ENCODE results near the gene WDCP.
"Not testable (repeated sequence)": the region's sequence is repeated elsewhere in the genome, so short reads cannot be mapped to it uniquely, and the experiment has no call there.

Gene WDCP

DNA sequence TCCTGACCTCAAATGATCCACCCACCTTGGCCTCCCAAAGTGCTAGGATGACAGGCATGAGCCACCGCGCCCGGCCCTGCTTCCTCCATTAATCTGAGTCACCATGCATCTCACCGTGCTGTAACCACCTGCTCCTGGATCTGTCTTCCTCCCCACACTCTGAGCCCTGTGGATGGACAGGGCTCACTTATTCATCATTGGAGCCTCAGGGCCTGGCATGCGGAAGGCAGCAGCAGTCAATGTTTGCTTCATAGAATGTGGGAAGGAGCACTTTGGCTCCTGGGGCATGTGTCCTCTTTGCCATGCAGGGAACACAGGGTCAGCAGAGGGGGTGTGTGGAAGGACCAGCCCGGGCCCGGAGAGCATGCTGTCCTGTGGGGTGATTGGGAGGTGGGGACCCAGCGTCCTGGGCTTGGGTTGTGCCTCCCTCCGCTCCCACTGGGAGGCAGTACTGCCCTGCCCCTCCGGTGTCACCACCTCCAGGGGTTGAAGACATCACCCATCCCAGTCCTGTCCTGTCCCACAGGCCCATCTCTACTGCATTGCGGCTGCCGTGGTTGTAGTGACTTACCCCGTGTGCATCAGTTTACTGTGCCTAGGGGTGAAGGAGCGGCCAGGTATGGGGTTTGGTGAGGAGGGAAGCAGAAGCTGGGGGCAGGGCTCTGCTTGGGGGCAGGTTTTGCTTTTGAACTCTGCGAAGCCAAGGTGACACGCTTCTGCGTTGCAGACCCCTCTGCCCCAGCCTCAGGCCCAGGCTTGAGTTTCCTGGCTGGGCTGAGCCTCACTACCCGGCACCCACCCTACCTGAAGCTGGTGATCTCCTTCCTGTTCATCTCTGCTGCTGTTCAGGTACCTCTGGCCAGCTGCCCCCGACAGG lies 25.8 kb downstream of the WDCP start:
- DNase-seq: no peak

DNA sequence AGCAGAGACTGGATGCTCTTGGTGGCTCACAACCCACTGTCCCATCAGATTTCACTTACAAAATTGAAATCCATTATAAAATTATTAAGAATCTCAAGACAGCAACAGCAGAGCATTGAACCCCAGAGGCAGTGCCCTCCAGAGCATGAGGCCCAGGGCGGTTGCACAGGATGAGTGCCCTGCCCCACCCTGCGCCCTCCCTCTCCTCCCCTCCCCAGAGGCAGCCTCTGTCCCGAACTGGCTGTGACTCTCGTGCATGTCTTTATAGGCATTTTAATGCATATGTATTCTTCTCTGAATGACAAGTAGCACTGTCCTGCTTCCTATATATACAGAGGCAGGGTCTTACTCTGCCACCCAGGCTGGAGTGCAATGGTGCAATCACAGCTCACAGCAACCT lies 26.9 kb downstream of the WDCP start:
- DNase-seq: no peak

- DNase-seq: no peak
Measured at GRCh38 chr2:24019729-24020128, 27.5 kb downstream of the WDCP start.

- DNase-seq: no peak
Measured at GRCh38 chr2:24018241-24018640, 28.9 kb downstream of the WDCP start.

DNA sequence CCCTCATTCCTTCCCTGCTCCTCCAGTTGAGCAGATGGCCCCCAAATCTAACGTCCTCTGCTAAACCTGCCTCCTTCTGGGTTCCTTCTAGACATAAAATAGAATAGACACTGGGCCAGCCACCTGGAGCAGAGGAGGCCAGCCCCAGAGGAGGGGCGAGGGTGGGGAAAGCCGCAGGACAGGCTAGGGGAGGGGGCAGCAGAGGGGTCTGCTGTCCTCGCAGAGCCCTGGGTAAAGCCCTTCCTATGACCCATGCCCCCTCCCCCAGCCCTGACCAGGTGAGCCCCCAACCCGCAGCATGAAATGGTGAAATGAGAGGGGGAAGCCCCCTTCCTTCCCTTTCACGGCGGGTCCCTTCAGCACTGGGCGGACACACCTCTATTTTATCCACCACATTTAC lies 29.5 kb downstream of the WDCP start:
- no peak for DNase-seq

- DNase-seq: no peak
Measured at GRCh38 chr2:24016853-24017703, 30.1 kb downstream of the WDCP start.

- no peak for DNase-seq
Measured at GRCh38 chr2:24016376-24016761, 30.8 kb downstream of the WDCP start.

- no peak for DNase-seq
Measured at GRCh38 chr2:24015562-24016375, 31.4 kb downstream of the WDCP start.

DNA sequence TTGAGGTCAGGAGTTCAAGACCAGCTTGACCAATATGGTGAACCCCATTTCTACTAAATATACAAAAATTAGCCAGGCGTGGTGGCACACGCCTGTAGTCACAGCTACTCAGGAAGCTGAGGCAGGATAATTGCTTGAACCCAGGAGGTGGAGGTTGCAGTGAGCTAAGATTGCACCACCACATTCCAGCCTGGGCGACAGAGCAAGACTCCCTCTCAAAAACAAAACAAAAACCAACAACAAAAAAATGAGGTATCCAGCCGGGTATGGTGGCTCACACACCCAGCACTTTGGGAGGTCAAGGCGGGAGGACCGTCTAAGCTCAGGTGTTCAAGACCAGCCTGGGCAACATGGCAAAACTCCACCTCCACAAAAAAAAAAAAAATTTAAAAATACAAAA lies 32.3 kb downstream of the WDCP start:
- DNase-seq: not testable (repeated sequence)

DNA sequence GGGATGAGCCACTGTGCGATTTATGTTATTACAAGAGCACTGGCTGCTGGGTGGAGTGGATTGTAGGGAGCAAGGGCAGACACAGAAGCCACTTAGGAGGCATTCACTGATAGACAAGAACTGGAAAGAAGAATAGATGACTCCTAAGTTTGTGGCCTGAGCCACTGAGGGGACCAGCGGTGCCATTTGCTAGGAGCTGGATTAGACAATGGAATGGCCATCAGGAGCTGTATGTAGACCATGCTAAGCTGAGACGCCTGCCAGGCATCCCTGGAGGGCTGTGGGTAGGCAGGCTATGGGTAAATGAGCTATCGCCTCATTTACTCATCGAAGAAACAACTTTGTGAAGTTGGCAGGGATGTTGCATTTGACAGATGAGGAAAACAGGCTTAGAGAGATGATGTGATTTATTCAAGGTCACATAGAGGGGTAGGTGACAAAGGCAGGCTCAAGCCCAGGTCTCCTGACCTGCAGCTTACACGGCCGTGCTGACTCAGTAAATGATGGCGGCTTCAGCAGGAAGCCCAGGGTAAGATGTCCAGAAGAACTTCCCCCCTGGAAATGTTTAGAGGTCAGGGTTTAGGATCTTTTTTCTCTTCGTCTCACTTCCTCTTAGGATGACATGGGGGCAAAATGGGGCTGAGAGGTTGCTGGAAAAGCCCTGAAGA lies 34.5 kb downstream of the WDCP start:
- no peak for DNase-seq

GRCh38 chr2:24011250-24012104 lies 35.7 kb downstream of the WDCP start:
- DNase-seq: no peak

- DNase-seq: no peak
Measured at GRCh38 chr2:24010477-24011249, 36.5 kb downstream of the WDCP start.

DNA sequence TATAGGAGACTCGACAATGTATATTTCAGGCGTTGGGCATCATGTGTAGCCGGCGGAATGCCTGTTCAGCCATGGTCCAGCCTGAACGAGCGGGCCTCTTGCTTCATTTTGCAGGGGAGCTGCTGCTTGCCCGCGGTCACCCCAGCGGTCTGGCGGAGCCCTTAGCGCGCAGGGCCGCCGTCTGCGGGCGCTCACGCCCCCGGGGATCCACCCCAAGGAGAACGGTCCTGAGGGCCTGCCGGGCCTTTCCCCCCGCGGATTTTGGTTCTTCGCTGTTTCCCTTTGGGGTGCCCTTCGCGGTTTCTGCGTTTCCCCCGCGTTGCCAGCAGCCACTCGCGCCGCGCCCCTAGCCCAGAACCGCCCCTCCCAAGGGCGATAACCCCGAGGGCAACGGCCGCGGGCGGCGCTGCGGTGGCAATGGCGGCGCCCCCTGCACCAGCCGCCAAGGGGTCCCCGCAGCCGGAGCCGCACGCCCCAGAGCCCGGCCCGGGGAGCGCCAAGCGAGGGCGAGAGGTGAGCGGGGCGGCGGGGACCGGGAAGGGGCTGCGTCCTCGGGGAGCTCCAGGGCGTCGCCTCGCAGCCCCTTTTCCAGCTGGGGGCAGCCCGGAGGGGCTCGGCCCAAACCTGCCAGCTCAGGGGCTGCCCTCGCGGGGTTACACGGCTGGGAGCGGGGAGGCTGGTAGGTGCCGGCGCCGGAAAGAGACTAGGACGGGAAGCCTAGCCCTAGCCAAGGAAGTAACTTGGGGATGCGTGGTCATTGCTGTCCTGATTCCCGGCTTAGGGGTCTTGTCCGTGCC lies 37.3 kb downstream of the WDCP start, which contains the start of gene MFSD2B:
Gene MFSD2B, plus strand, starts transcription at position 406 of the 797 bp plus-strand sequence. Its CDS starts 12 bp downstream, at position 418.
- no peak for DNase-seq

DNA sequence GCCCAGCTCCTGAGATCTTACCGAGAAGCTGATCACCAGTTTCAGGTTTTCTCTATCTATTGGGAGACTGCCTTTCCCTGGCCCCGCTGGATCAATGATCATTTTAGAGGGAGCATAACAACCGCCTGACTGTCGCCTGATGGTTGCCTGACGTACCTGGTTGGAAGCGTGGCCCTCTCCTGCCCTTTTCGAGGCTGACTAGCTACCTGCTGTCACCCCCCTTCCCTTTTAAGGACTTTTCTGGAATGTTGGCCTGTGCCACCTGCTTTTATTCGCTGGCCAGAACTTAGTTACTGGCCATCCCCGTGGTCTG lies 37.9 kb downstream of the WDCP start:
- DNase-seq: no peak

DNA sequence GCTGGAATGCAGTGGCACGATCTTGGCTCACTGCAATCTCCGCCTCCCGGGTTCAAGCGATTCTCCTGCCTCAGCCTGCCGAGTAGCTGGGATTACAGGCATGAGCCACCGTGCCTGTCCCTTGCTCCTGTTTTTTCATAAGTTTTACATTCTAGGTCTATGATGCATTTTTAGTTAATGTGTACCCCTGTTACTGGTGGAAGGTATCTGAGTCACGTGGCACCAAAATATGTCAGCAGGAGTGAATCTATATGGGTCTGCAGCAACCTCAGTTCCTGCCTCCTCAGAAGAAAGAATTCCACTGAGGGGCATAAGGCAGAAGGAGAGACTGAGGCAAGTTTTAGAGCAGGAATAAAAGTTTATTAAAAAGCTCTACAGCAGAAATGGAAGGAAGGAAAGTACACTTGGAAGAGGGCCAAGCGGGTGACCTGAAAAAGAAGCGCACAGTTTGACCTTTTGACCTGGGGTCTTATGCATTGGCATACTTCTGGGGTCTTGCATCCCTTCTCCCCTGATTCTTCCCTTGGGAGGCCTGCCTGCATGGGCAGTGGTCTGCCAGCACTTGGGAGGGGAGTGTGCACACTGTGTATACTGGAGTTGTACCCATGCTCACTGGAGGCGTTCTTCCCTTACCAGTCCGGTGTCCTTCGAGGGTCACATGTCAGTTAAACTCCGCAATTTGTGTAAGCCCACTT lies 38.4 kb downstream of the WDCP start:
- DNase-seq: no peak

DNA sequence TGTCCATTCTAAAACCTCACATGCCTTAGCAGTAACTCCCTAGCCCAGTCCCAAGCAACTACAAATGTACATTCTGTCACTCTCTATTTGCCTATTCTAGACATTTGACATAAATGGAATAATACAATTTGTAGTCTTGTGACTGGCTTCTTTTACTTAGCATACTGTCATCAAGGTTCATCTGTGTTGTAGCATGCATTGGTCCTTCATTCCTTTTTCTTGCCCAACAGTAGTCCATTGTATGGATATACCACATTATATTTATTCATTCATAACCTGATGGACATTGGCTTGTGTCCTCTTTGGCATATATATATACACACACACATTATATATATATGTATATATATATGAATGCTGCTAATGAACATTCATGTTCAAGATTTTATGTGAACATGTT lies 39.5 kb downstream of the WDCP start:
- DNase-seq: no peak

DNA sequence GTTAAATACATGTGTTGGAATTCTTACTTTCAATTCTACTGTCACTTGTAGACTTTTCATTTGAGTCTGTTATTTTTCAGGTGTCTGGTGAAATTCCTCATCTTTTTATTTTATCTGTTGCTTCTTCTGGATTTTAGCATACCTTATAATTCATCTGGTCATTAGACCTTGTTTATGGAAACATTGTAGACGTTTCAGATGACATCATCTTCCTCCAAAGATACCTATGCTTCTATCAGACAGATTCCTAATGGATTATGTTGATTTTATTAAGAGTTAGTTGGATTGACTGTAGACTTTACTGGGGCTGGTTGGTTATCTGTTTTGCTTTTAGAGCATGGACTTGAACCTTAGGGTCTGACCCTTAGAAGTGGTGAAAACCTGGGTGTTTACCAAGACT lies 52.6 kb downstream of the WDCP start:
- DNase-seq: no peak

DNA sequence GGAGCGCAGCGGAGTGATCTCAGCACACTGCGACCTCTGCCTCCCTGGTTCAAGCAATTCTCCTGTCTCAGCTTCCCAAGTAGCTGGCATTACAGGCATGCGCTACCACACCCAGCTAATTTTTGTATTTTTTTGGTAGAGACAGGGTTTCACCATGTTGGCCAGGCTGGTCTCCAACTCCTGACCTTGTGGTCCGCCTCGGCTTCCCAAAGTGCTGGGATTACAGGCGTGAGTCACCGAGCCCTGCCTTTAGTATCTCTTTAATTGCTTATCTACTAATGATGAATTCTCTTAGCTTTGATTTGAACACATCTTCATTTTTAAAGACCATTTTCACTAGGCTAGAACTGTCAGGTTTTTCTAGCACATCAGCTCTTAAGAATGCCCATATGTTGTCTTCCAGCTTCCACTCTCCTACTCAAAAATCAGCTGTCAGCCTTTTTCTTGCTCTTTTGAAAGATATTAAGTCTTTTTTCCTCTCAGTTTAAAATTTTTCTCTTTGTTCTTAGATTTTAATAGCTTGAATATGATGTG lies 53.4 kb downstream of the WDCP start:
- no peak for DNase-seq

DNA sequence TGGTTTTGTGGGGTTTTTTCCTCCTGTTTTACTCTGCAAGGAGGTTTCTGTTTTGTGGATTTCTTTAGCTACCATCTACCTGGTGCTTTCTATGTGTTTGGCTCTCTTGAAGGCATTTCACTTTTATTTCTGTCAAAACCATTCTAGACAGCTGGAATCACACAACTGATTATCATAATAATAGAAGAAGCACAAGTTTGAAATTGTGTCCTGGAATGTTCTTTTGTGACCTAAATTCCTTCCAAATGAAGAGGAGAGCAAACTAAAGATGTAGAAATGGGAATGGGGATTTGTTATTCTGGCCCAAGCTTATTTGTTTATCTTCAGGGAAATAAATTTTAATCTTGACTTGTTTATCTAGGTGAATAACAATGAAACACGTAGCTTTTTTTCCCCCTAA lies 54.3 kb downstream of the WDCP start:
- no peak for DNase-seq
